ENCODE data around the gene PATZ1.

Gene PATZ1

GRCh38 chr22:31282748-31283468, 63.2 kb downstream of the PATZ1 start:
- DNase-seq (ENCODE audit: low read depth), result no peak

GRCh38 chr22:31281733-31282132, 64.4 kb downstream of the PATZ1 start:
- no peak for DNase-seq (ENCODE audit: low read depth)

GRCh38 chr22:31279821-31280505, 66.2 kb downstream of the PATZ1 start:
- no peak for DNase-seq (ENCODE audit: low read depth)

GRCh38 chr22:31279327-31279669, 66.8 kb downstream of the PATZ1 start:
- DNase-seq (ENCODE audit: low read depth), result no peak

GRCh38 chr22:31278626-31279326, 67.4 kb downstream of the PATZ1 start:
- DNase-seq (ENCODE audit: low read depth), result no peak

- DNase-seq (ENCODE audit: low read depth), result no peak
Observed at GRCh38 chr22:31278151-31278621, 68.0 kb downstream of the PATZ1 start.

- no peak for DNase-seq (ENCODE audit: low read depth)
Observed at GRCh38 chr22:31277741-31278140, 68.4 kb downstream of the PATZ1 start.

- DNase-seq (ENCODE audit: low read depth), result no peak
Observed at GRCh38 chr22:31276426-31277167, 69.5 kb downstream of the PATZ1 start.
